Progenitor cell of endocrine pancreas (in vitro differentiated cells): ENCODE results near the gene LYZL4. TPM values are rescaled to one million over a fixed set of nuclear protein-coding genes. Genes with fewer than 3 reads are reported as not detected.

Experiments used
- DNase-seq: peaks from one replicate; pipeline ENCODE4 v3.0.0; 2021; ENCODE audit warnings: low spot score; ENCODE audit not compliant: unreplicated experiment
- H3K27ac Mint-ChIP-seq: 2 replicates; pipeline ENCODE4 v1.8.0; 2021; ENCODE audit warnings: mild to moderate bottlenecking, moderate library complexity, mixed read lengths
- H3K27me3 Mint-ChIP-seq: 2 replicates; pipeline ENCODE4 v1.8.0; 2021; ENCODE audit warnings: mixed read lengths
- H3K36me3 Mint-ChIP-seq: 2 replicates; pipeline ENCODE4 v1.8.0; 2022; ENCODE audit warnings: mixed read lengths; ENCODE audit not compliant: insufficient read depth
- H3K4me1 Mint-ChIP-seq: 2 replicates; pipeline ENCODE4 v1.8.0; 2021; ENCODE audit warnings: low read depth, mixed read lengths
- H3K4me3 Mint-ChIP-seq: 2 replicates; pipeline ENCODE4 v1.8.0; 2021; ENCODE audit warnings: low read depth, mild to moderate bottlenecking, moderate library complexity, mixed read lengths
- H3K9me3 Mint-ChIP-seq: 2 replicates; pipeline ENCODE4 v1.8.0; 2021; ENCODE audit warnings: low read depth, mixed read lengths
- CTCF ChIP-seq: fragments of 200-600 bp; sonication (generic); IDR thresholded peaks from one replicate; pipeline ENCODE4 v1.5.0; 2021; ENCODE audit warnings: antibody characterized with exemption, mild to moderate bottlenecking; ENCODE audit not compliant: unreplicated experiment
- total RNA-seq: library from RNA; stranded (reverse); gene quantifications from 2 replicates; pipeline ENCODE4 v1.2.1, GENCODE V29; 2021

LYZL4 gene
- total RNA-seq, 1 donor from 2014 or later = not detected

GRCh38 chr3:42402394-42403096, 7.9 kb downstream of the LYZL4 start:
- H3K4me1 Mint-ChIP-seq = peaks cover 3% of the 10 kb centered on the region
- peaks cover 9% of the 10 kb centered on the region for H3K9me3 Mint-ChIP-seq
- H3K27me3 Mint-ChIP-seq = peaks cover 21% of the 10 kb centered on the region
- H3K36me3 Mint-ChIP-seq = no peaks in the 10 kb centered on the region
- H3K4me3 Mint-ChIP-seq = no peak overlapping the region
- DNase-seq = no peak
- H3K27ac Mint-ChIP-seq = no peak overlapping the region
- TF ChIP-seq CTCF = no peak

- no peak for DNase-seq
- H3K27me3 Mint-ChIP-seq = peaks cover 56% of the 10 kb centered on the region
- H3K36me3 Mint-ChIP-seq = no peaks in the 10 kb centered on the region
- H3K4me3 Mint-ChIP-seq = no peak overlapping the region
- no peak overlapping the region for H3K27ac Mint-ChIP-seq
- TF ChIP-seq CTCF = no peak
- peaks cover 5% of the 10 kb centered on the region for H3K4me1 Mint-ChIP-seq
- H3K9me3 Mint-ChIP-seq = peaks cover 9% of the 10 kb centered on the region
Measured at GRCh38 chr3:42398080-42398479, 12.3 kb downstream of the LYZL4 start.

- Mint-ChIP-seq H3K27ac (no peak overlapping the region), H3K27me3 (peaks cover 60% of the 10 kb centered on the region), H3K36me3 (no peaks in the 10 kb centered on the region), H3K9me3 (peaks cover 6% of the 10 kb centered on the region), H3K4me3 (no peak overlapping the region), H3K4me1 (peaks cover 5% of the 10 kb centered on the region)
- TF ChIP-seq CTCF = no peak
- no peak for DNase-seq
Measured at GRCh38 chr3:42397644-42398043, 12.8 kb downstream of the LYZL4 start.

- no peak for TF ChIP-seq CTCF
- Mint-ChIP-seq H3K27ac (no peak overlapping the region), H3K9me3 (no peaks in the 10 kb centered on the region), H3K4me3 (no peak overlapping the region), H3K36me3 (no peaks in the 10 kb centered on the region), H3K27me3 (peaks cover 80% of the 10 kb centered on the region), H3K4me1 (peaks cover 5% of the 10 kb centered on the region)
- DNase-seq = no peak
Measured at GRCh38 chr3:42394579-42395288, 15.7 kb downstream of the LYZL4 start.

GRCh38 chr3:42387802-42388651, 22.4 kb downstream of the LYZL4 start:
- H3K9me3 Mint-ChIP-seq = no peaks in the 10 kb centered on the region
- peaks cover 72% of the 10 kb centered on the region for H3K27me3 Mint-ChIP-seq
- H3K4me3 Mint-ChIP-seq = no peak overlapping the region
- H3K27ac Mint-ChIP-seq = no peak overlapping the region
- H3K36me3 Mint-ChIP-seq = no peaks in the 10 kb centered on the region
- no peak for DNase-seq
- TF ChIP-seq CTCF = no peak
- peaks cover 7% of the 10 kb centered on the region for H3K4me1 Mint-ChIP-seq
